ENCODE data around the gene HS3ST5.
"Not testable (repeated sequence)": the region's sequence is repeated elsewhere in the genome, so short reads cannot be mapped to it uniquely, and the experiment has no call there.

Gene HS3ST5

DNA sequence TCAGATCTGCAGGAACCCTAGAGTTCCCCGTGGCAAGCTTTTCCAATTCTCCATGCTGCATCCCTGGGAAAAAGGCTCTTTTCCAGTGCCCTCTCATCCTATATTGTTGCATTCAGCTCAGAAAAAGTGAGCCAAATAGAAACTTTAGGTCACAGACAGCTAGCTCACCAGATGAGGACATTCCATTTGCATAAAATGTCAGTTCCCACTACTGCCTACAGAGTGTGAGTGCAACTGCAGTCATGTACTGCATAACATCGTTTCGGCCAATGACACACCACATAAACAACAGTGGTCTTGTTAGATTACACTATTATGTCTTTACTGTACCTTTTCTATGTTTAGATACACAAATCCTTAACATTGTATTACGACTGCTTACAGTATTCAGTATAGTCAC lies 8.6 kb downstream of the HS3ST5 start:
- no peak for DNase-seq (ENCODE audit: low read depth)

DNA sequence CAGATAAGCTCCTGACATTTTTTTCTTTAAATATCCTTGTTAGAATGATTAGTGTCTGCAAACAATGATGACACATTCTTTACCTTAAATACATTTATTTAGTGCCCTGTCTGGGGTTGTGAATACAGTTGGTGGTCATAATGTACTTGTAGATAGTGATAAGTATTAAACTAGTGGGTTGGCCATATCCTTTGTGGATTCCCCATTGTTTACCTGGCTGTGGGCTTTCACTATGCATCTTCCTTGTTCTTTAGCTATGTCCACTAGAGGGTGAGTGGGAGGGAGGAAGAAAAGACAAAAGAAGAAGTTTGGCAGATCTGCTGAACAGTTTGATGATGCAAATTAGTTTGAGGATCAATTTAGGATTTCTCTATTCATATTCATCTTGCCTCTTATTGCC lies 15.7 kb downstream of the HS3ST5 start:
- DNase-seq (ENCODE audit: low read depth) = no peak

DNA sequence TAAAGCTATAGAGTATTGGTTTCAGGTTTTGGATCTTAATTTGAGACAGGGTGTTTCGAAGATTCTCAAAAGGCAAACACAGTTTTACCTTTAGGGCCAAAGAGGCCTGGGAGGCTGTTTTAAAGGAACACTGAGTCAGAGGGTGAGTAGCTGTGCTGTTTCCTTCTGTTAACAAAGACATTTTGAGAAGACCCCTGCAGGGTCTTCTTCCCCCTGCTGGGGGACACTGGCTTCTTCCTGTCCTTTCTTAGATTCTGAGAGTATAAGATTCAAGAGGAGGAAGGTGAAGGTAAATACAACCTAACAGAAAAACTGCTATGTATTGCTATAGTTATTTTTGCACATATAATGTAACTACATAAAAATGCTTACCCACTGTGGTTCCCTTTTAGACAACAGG lies 19.0 kb downstream of the HS3ST5 start:
- no peak for DNase-seq (ENCODE audit: low read depth)

DNA sequence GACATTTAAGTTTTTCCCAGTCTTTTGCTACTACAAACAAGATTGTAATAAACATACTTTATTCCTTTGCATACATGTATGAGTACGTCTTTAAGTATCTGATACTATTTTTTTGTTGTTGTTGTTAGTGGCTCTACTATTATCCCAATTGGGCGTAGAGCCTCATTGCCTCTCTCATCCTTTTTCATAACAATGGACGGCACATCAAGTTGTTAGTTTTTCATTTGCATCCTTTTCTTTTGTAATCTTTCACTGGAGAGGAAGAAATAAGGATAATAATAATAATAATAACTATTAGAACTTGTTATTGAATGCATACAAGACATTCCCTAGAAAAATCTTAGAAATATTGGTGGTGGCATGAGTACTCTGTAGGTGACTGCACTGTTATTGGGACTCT lies 23.1 kb downstream of the HS3ST5 start:
- DNase-seq (ENCODE audit: low read depth) = no peak

DNA sequence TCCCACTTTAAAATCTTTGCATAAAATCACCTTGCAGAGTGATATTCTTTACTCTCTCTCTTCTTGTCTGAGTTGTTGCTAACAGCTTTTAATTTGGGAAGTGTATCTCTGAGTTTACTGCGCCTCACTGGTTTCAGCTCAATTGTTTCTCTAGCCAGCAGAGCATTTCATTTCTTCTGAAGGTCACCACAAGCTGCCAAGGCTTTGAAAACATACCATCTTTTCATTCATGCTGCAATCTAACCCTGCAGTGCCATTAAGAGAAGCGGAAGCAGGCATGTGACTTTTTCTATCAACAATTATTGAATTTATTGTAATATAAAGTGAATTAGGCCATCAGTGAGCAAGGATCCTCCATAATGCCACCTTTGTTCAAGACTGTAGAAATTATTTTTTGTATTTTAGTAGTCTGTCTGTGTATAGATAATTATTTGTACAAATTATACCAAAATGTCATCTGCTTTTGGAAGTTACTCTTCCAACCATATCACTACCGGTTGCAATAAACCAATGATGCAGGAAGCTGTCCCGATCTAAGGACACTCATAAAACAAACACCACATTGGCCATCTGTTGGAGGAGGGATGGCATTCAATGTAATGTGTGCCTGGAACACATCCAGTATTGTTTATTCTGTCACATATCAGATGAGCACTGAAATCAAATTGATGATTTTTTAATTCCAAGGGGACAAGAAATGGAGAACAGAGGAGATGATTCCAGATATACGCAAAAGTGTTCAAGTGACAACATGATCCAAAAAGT lies 26.8 kb downstream of the HS3ST5 start:
- no peak for DNase-seq (ENCODE audit: low read depth)

DNA sequence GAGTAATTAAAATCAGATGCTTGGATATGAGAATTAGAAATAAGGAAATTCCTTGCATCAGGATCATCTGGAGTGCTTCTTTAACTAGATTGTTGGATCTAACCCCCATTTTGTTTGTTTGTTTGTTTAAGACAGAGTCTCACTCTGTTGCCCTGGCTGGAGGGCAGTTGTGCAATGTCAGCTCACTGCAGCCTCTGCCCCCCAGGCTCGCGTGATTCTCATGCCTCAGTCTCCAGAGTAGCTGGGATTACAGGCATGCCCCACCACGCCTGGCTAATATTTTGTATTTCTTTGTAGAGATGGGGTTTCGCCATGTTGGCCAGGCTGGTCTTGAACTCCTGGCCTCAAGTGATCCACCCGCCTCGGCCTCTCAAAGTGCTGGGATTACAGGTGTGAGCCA lies 29.0 kb downstream of the HS3ST5 start:
- DNase-seq (ENCODE audit: low read depth) = not testable (repeated sequence)

DNA sequence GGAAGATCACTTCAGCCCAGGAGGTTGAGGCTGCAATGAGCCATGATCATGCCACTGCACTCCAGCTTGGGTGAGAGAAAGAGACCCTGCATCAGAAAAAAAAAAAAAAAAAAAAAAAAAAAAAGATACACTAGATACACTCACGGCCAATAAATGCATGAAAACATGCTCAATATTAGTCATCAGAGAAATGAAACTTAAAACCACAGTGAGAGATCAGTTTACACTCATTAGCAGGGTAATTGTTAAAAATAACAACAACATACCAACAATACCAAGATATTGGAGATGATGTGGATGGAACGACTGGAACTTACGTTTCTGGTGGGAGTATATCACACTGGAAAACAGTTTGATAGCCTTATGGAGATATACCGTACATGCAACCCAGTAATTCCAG lies 29.9 kb downstream of the HS3ST5 start:
- no peak for DNase-seq (ENCODE audit: low read depth)

DNA sequence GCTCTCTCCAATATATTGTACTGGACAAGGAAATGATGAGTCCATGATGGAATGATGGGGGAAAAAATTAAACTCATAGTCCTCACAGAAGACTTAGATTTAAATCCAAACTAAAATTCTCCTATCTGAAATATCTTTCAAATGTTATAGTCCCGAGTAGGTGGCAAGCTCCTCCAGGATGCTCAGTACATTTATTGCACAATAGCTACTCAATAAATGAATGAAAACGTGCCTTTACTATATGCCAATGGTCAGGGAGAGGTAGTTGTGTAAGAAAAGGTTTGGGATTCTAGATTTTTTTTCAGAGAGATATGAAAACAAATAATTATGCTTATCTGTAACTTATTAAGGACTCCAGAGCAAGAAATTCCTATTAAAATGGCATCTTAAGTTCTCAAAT lies 32.8 kb downstream of the HS3ST5 start:
- DNase-seq (ENCODE audit: low read depth) = no peak

DNA sequence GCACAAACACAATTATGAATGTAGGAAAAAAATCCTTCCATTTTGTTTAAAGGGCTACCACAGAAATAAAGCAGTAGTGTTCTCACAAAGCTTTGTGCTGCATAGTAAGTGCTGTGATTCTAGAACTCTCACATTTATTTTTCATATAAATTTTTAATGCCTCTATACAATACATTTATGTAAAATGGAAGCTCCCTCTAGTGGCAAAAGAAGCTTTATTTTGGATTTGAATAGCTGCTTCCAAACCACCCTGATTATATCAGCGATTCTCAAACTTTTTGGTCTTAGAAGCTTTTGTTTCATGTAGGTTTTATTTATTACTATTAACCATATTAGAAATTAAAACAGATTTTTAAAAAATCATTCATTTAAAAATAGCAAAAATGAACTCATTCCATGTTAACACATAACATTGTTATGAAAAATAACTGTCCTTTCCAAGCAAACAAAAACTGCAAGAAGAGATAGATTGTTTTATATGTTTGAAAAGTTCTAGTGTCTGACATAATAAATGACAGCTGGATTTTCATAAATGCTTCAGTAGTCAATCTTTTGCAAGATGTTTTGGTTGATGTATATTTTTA lies 38.4 kb downstream of the HS3ST5 start:
- no peak for DNase-seq (ENCODE audit: low read depth)

DNA sequence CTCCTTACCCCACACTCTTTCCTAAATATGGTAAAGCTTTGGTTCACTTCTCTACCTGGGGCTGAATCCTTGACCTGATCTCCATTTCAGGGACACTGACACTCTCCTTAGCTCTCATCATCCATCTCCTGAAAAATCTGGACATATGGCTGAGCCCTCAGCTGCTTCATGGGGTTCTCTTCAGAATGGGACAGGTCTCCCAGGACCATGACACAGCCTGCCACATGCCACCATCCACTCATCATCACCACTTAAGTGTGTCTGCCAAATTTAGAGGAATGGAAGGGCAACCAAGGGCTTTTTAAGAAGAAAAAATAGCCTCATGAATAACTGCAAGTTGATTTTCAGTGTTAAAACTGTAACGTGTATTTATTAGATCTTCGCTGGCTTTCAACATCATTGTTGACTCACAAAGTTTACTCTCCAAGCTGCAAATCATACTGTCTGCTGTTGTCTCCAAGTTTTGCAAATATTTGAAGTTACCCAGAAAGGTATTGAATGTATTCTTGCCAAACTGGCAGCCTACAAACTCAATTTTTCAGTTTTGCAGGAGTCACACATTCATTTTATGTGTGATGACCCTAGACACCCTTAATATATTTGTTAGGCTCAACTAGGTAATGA lies 41.1 kb downstream of the HS3ST5 start:
- no peak for DNase-seq (ENCODE audit: low read depth)

DNA sequence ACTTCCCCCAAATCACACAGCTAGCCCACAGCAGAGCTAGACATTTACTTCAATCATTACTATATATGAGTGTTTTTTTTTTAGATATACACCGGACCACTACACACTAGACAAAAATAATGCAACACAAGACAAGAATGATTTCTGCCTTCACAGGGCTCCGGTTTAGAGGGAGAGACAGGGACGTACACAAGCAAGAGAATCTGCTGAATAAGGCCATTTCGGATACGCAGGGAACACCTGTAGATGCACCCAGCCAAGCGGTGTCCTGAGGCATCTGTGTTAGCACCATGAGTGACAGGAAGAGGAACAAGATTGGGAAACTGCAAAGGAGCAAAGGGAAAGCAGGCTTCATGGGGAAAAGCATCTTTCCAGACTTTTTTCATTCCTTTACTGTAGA lies 45.7 kb downstream of the HS3ST5 start:
- DNase-seq (ENCODE audit: low read depth) = no peak

DNA sequence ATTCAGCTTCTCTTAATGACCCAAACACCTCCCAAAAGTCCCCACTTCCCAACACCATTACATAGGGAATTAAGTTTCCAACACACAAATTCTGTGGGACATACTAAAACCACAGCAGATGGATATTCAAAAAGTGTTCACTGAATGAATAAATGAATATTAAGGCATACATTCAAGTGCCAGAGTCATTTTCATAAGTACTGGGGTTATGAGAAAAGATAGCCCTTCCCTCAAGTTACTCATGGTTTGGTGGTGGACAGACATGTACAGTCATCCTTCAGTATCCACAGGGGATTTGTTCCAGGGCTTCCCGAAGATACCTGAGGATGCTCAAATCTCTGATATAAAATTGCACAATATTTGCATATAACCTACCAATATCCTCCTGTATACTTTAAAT lies 50.4 kb downstream of the HS3ST5 start:
- DNase-seq (ENCODE audit: low read depth) = no peak

DNA sequence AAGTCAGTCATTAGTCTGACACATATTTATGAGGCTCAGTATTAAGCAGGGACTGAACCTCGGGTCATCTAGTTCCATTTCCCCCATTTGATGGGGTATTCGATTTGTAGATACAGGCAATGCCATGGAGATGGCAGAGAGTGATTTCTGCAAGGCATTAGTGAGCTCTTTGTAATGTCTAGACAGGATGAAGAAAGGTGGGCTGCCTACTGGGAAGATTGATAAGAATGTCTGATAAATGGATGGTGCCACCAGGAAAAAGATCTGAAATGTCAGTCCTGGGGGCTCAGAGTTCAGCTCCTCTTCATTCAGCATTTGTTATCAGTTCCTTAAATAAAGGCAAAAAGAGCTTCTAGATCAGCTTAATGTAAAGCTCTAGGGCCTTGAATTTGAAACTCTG lies 51.4 kb downstream of the HS3ST5 start:
- DNase-seq (ENCODE audit: low read depth) = no peak

DNA sequence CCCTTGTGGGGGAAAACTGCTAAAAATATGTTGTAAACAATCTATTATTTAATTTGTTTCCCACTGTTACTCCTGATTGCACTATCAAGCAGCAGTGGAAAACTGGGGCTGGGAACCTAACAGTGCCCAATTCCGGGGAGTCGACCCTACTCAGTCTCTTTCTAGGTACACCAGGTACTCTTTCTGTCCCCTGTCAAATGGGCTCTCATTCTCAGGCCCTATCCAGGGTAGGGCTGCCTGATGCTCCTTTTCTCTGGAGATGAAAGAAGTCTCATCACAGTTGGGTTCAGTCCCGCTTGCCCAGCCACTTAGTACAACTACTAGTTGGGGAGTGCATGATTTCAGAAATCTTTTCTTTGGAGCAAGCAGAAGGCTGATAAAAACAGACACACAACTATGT lies 52.0 kb downstream of the HS3ST5 start:
- no peak for DNase-seq (ENCODE audit: low read depth)

DNA sequence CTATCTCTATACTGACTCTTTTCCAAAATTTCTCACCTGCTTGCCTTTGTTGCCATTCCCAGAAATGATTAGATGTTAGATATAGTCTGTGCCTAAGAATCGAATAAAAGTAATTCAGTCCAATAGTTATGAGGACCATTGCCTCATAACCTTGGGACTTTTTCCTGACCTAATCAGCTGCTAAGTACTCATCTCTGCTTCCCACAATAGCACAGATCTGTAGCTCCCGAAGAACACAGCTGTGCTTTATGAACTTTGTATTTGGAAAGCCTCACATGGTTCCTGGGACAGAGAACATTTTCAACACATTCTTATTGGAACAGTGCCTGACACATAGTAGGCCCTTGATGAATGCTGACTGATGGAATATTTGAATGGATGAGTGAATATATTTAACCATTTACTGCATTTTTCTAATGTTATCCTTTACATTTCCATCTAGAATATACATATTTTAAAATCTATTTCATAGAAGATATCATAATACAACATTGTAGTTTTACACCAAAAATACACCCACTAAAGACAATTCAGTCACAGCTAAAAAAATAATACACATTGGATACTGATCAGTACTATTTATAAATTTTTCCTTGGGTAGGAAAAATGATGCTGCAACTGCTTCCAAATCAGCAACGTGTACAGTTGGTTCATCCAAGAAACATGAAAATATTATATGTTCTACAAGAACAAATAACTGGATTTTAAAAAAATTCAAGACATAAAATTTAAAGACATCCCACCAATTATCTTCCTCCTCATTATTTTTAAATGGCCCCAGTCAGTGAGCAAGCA lies 53.9 kb downstream of the HS3ST5 start:
- DNase-seq (ENCODE audit: low read depth) = no peak

DNA sequence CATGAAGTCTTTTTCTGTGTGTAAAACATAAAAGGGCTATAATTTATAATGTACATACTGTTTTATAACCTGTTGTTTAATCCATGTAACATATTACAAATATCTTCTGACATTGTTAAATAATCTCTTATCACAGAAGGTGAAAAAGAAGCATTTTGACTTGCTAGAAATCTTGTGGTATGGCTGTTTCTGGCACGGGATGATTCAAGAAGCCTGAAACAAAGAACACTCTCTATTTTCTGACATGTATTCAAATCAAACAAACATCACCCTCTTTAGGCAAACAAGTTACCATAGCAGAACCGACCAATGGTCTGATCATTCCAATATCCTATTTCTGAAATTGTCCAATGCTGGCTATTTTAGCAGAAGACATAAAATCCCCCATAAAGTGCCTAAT lies 55.4 kb downstream of the HS3ST5 start:
- DNase-seq (ENCODE audit: low read depth) = no peak

DNA sequence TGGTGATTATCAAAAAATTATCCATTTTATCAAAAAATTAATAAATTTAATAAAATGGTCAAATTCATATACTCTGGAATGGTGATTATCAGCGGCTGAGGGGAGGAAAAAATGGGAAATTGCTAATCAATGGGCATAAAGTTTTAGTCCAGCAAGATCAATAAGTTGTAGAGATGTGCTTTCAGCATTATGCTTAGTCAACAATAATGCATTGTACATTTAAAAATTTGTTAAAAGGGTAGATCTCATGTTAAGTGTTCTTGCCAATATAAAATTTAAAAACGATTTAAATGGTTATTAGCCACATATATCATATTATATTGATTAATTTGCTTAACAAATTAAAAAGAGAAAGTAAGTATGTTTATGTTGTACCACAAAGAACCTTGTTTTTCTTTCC lies 56.6 kb downstream of the HS3ST5 start:
- DNase-seq (ENCODE audit: low read depth) = no peak

DNA sequence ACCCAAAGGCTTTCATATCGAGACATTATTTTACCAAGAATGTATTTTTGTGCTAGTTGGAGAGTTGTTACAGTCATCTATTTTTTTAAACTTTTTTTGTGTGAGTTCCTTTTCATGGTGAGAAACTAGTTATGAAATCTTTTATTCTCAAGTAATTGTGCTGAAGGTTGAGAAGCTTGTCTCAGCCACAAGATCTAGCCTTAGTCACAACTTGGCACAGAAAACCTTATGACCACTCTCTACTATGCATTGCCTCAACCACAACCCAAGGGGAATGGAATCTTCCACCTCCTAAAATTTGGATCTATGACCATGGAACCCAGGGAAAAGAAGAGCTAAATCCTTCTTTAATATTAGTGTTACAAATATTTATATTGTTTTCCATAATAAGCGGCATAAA lies 58.5 kb downstream of the HS3ST5 start:
- DNase-seq (ENCODE audit: low read depth) = peak; percentile 45

DNA sequence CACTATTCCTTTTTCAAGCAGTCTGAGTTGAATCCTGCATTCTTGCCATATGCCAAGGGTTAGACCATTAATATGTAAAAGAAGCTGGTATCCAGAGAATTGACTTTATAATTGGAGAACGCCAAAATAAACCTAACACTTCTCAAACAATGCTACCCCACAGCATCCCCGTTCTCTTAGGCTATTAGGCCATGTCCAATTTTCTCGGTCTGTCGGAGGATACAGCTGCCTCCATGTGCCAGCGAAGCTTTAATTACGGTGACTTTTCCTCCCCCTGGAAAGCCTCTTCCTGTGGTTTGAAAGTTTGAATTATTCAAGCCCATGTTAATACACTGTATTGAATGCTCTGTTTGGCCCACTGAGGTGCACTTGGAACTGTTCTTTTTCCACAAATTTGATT lies 60.5 kb downstream of the HS3ST5 start:
- DNase-seq (ENCODE audit: low read depth) = no peak

DNA sequence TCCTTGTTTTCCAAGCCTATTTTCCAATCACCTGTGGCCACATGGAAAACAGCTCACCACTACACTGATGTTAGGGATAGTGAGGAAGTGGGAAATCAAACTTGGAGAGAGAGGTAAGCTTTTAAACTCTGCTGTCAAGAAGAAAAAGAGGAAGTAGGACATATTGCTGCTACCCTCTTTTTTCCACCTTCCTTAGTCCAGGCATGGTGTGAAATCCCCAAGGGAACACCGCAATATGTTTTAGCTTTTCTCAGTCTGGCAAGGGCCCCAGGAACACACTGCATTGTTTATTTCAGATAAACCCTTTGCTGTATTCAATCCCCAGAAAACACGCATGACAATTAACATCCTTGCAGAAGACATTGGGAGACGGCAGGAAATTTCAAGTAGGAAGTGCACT lies 61.3 kb downstream of the HS3ST5 start:
- DNase-seq (ENCODE audit: low read depth) = no peak

DNA sequence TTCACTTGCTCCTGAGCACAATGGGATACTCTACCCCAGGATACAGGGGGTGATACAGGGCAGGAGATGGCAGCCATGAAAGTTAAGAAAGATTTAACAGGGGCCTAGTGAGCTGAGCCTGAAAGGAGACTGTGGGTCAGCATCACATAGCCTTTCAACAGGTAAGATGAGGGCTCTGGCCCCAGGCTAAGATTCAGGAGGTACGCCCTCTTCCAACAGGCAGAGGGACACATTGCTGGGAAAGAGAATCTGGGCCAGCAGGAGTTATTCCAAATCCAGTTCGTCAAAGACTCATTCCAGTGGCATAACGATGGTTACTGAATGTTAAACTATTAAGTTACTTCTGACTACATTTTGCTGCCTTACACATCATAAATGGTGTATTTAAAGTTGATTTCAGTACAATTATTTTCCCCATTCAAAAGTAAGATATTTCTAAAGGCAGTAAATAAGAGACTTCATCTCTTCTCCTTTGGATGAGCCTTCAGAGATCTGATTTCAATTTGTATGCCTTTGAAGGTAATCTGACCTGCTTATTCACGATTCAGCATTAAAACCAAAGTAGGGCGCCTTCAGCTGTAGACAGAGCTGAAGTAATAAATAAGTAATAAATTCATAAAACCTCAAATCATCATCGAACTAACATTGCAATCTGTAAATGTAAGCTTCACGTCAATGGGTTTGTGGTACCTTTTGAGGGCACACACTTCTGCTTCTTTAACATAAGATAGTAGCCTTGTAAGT lies 62.4 kb downstream of the HS3ST5 start:
- no peak for DNase-seq (ENCODE audit: low read depth)

DNA sequence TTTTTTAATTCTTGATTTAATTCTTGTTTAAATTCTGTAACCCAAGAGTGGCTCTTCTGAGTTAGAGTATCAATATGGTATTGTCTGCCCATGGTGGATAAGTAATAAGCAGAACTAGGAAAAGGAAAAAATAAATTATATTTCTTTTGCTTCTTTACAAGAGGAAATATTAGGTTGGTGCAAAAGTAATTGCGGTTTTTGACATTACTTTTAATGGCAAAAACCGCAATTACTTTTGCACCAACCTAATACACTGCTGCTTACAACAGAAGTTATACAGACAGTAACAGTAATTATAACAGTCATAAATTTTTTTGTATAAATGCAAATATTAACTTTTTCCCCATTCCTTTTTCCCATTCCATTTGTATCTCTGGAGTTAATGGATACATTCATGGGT lies 65.6 kb downstream of the HS3ST5 start:
- no peak for DNase-seq (ENCODE audit: low read depth)

Measured in HS-5 (cell line).